ENCODE measurements around the gene EPB41L4B. TPM values are rescaled to one million over a fixed set of nuclear protein-coding genes. Genes with fewer than 3 reads are reported as not detected.

Gene EPB41L4B
- total RNA-seq, 1 experiment from 2014 or later: 0.55 TPM

GRCh38 chr9:109256336-109256735, 64.5 kb downstream of the EPB41L4B start:
- DNase-seq (ENCODE audit: low read depth, low spot score): no peak
- in situ Hi-C loops (cut with HindIII; ENCODE audit: low pct_unique_long_range_greater_than_20kb, low sequenced_read_pairs): no loop called here

DNA sequence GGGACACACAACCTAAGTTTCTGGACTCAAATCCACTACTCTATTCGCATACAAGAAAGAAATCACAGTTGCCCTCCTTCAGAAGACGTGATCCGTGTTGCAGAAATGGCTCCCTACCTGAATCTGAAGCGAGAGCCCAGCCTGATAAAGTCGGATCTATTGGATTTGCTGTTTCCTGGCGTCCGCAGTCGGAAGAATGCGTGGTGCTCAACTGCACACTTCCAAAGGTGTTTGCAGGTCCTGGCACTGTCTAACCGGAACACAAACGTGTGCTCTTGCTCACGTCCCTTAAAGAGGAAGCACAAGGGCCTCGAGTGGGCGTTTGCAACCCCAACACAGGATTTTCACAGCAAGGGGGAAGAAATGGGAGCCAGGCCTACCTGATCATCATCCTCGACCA, 65.5 kb downstream of the EPB41L4B start:
- DNase-seq (ENCODE audit: low read depth, low spot score): no peak
- in situ Hi-C loops (cut with HindIII; ENCODE audit: low pct_unique_long_range_greater_than_20kb, low sequenced_read_pairs): no loop called here

- no peak for DNase-seq (ENCODE audit: low read depth, low spot score)
- in situ Hi-C loops (cut with HindIII; ENCODE audit: low pct_unique_long_range_greater_than_20kb, low sequenced_read_pairs): no loop called here
Measured at GRCh38 chr9:109254317-109254716, 66.5 kb downstream of the EPB41L4B start.

- in situ Hi-C loops (cut with HindIII; ENCODE audit: low pct_unique_long_range_greater_than_20kb, low sequenced_read_pairs): no loop called here
- DNase-seq (ENCODE audit: low read depth, low spot score): no peak
Measured at GRCh38 chr9:109253637-109254284, 67.1 kb downstream of the EPB41L4B start.

DNA sequence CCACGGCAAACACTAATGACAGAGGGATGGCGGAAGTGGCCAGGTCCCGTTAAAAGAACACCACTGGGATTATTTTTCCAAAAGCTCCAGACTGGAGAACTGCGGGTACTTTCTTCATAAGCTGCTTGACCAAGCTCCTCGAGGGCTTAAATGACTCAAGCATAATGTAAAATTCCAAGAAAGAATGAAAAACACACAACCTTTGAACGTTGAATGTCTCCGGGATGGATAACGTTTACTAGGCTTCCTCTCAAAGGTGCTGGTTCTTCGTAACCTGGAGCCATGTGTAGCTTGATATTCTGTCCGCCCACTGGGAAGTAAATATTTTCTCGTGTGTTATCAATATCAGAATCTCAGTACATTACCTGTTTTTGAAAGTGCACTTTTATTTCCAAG, 67.6 kb downstream of the EPB41L4B start:
- in situ Hi-C loops (cut with HindIII; ENCODE audit: low pct_unique_long_range_greater_than_20kb, low sequenced_read_pairs): no loop called here
- DNase-seq (ENCODE audit: low read depth, low spot score): no peak

- in situ Hi-C loops (cut with HindIII; ENCODE audit: low pct_unique_long_range_greater_than_20kb, low sequenced_read_pairs): no loop called here
- no peak for DNase-seq (ENCODE audit: low read depth, low spot score)
Measured at GRCh38 chr9:109252291-109252690, 68.6 kb downstream of the EPB41L4B start.

DNA sequence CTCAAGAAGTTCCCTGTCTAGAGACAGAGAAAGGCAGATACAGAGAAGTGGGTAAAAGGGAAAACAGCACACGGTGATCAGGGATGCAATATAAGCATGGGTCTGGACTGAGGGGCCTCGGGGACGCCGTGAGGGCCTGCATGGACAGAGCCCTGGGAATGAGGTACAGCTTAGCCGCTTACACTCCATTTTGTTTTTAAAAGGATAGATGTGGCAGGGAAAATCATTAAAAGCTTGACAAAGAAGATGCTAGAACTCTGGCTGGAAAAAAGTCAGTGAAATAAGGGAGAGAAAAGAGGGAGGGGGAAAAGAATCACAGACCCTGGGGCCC, 69.1 kb downstream of the EPB41L4B start:
- in situ Hi-C loops (cut with HindIII; ENCODE audit: low pct_unique_long_range_greater_than_20kb, low sequenced_read_pairs): no loop called here
- DNase-seq (ENCODE audit: low read depth, low spot score): no peak

- DNase-seq (ENCODE audit: low read depth, low spot score): no peak
- in situ Hi-C loops (cut with HindIII; ENCODE audit: low pct_unique_long_range_greater_than_20kb, low sequenced_read_pairs): no loop called here
Measured at GRCh38 chr9:109251080-109251775, 69.6 kb downstream of the EPB41L4B start.

DNA sequence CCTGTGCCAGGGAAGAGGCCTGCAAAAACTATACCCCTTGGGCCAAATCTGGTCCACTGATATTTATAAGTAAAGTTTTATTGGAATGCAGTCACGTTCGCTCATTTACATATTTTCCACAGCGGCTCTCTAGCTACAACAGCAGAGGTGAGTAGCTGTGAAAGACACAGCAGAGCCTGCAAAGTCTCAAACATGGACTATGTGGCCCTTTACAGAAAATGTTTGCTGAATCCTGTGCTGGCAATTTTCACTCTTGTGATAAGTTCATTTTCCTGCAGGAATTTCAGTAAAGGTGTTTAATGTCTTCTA, 70.1 kb downstream of the EPB41L4B start:
- DNase-seq (ENCODE audit: low read depth, low spot score): no peak
- in situ Hi-C loops (cut with HindIII; ENCODE audit: low pct_unique_long_range_greater_than_20kb, low sequenced_read_pairs): no loop called here

- in situ Hi-C loops (cut with HindIII; ENCODE audit: low pct_unique_long_range_greater_than_20kb, low sequenced_read_pairs): no loop called here
- no peak for DNase-seq (ENCODE audit: low read depth, low spot score)
Measured at GRCh38 chr9:109250311-109250741, 70.5 kb downstream of the EPB41L4B start.

DNA sequence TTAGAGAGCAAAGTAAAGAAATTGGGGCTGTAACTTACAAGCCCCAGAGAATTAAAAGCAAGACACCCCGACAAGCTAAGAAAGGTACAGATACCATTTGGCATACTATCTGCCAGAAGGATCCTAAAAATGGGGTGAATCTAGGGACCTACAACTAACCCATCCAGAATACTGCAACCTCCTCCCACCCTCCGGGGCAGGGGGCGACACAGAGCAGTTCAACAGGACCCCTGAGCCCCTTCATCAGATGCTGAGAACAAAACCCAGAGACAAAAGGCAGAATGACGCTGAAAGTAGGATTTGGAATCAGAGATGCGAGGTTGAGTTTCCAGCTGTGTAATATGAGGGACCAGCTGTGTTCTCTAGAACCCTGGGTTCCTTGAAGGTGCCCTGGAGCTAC, 71.2 kb downstream of the EPB41L4B start:
- in situ Hi-C loops (cut with HindIII; ENCODE audit: low pct_unique_long_range_greater_than_20kb, low sequenced_read_pairs): no loop called here
- DNase-seq (ENCODE audit: low read depth, low spot score): no peak

- no peak for DNase-seq (ENCODE audit: low read depth, low spot score)
- in situ Hi-C loops (cut with HindIII; ENCODE audit: low pct_unique_long_range_greater_than_20kb, low sequenced_read_pairs): no loop called here
Measured at GRCh38 chr9:109248133-109248581, 72.7 kb downstream of the EPB41L4B start.

DNA sequence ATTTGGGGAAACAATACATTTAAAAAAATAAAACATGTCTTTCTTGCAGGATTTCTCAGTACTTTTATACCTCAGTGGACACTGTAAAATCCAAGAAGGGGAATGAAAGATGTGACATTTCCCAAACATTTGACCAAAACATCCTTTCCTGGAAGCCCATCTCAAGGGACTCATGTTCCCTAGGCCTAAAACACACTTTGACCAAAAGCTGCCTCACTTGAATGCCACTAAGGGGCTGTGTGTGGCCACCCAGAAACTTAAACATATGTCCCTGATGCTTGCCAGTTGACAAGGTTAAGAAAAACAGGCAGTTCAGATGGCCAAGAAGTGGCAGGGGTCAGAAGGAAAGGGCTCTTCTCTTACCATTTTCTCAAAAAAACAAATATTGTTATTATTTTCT, 73.6 kb downstream of the EPB41L4B start:
- in situ Hi-C loops (cut with HindIII; ENCODE audit: low pct_unique_long_range_greater_than_20kb, low sequenced_read_pairs): no loop called here
- DNase-seq (ENCODE audit: low read depth, low spot score): no peak

DNA sequence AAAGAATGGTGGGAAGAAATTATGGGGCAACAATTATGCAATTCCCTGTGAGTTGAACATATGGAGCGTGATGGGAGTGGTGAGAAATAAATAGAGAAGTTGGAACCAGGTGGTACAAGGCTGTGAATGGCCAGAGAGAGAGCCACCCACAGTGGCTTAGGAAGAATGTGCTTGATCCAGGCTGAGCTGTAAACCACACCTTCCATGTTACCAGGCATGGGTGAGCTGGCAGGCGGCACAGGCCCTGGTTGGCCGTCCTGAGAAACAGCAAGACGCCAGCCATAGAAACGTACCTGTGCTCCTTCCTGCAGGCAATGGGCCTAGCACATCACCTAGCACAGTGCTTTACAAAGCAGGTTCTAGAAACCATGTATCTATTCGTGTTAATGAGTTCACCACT, 74.3 kb downstream of the EPB41L4B start:
- DNase-seq (ENCODE audit: low read depth, low spot score): no peak
- in situ Hi-C loops (cut with HindIII; ENCODE audit: low pct_unique_long_range_greater_than_20kb, low sequenced_read_pairs): no loop called here

DNA sequence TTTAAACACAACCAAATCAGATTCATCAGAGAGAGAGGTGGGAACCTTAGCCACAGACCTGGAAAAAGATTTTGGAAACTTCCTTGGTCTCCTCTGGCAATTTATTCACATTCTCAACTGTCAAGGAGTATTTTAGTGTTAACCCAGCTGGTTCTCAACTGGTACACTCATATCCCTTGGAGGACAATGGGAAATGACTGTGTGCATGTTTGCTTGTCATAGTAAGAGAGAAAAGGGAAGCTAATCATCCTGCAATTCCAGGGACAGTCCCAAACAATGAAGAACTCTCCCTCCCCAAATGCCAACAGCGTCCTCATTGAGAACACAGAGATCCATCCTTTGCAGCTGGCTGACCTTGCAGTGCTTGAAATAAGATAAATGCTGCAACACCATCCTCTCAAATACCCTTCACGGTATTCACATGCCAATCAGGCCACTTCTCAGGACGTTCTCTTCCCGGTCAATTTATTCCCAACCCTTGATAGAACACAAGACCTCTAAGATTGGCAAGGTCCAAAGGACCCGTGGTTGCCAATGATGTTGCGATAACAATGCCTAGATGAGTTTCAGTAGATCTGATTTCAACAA, 75.5 kb downstream of the EPB41L4B start:
- DNase-seq (ENCODE audit: low read depth, low spot score): no peak
- in situ Hi-C loops (cut with HindIII; ENCODE audit: low pct_unique_long_range_greater_than_20kb, low sequenced_read_pairs): no loop called here

DNA sequence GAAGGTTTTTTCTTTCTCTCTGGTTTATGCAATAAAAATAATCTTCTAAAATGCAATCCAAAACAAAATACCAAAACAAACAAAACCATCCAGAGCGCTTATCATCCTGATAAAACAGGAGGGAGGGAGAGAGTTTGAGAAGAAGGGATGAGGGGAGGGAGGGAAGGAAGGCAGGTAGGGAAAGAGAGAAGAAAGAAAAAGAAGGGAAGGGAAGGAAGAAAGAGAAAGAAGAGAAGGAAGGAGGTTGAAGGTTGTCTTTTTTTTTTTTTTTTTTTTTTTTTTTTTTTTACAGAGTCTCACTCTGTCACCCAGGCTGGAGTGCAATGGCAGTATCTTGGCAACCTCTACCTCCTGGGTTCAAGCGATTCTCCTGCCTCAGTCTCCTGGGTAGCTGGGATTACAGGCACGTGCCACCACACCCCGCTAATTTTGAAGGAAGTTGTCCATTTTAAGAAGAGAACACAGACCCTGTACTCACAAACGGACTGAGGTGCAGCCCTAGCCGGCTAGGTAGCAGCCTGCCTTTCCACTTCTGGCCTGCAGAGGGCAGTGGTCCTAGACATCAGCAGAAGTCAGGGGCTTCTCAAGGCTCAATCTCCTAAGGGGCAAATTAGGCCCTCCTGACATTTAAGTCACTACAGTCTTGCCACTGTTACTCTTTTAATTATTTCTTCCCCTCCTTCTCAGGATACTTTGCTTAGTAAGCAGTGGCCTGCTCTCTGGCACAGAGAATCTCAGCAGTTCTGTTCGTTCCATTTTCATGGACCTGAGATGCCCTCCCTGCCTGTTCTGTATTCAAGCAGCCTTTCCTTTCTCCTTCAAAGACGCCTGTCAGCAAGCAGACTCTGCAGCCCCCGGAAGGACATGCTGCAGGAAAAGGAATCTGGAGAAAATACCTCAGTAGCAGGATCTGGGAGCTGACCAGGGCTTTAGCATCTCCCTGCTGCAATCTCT, 76.4 kb downstream of the EPB41L4B start:
- in situ Hi-C loops (cut with HindIII; ENCODE audit: low pct_unique_long_range_greater_than_20kb, low sequenced_read_pairs): no loop called here
- DNase-seq (ENCODE audit: low read depth, low spot score): peak; percentile 75

DNA sequence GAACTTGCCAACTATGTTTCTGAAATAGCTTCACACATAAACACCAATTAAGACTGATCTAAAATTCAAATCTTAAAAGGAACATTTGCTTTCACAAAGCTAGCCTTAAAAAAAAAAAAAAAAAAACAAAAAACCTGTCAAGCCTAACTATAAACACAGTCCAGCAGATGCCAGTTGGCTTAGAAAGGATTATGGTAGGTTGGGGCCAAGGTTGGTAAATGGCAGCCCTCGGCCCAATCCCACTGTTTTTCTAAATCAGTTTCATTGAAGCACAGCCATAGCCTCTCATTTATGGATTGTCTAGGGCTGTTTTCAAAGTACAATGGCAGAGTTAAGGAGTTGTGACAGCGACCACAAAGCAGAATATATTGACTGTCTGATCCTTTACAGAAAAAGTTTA, 78.1 kb downstream of the EPB41L4B start:
- in situ Hi-C loops (cut with HindIII; ENCODE audit: low pct_unique_long_range_greater_than_20kb, low sequenced_read_pairs): no loop called here
- DNase-seq (ENCODE audit: low read depth, low spot score): no peak

- in situ Hi-C loops (cut with HindIII; ENCODE audit: low pct_unique_long_range_greater_than_20kb, low sequenced_read_pairs): no loop called here
- no peak for DNase-seq (ENCODE audit: low read depth, low spot score)
Measured at GRCh38 chr9:109242014-109242413, 78.8 kb downstream of the EPB41L4B start.

All from SK-MEL-5 (cell line).